Trophoblast cell (in vitro differentiated cells and primary cell): ENCODE results near the gene PTN.

Source experiments
- DNase-seq, 2 donors: peaks; one replicate each; pipeline ENCODE4 v3.0.0-alpha.2; 2016
- H2AFZ ChIP-seq: 2 replicates; pipeline ENCODE4 v1.6.1; 2013; ENCODE audit warnings: low read length, moderate library complexity, mild to moderate bottlenecking; ENCODE audit not compliant: insufficient read depth, poor library complexity
- H2AK5ac ChIP-seq: 2 replicates; pipeline ENCODE4 v1.6.1; 2013; ENCODE audit warnings: mild to moderate bottlenecking, low read length
- H2BK120ac ChIP-seq: 2 replicates; pipeline ENCODE4 v1.6.1; 2013; ENCODE audit warnings: low read length, mild to moderate bottlenecking, moderate library complexity; ENCODE audit not compliant: insufficient read depth, poor library complexity
- H2BK12ac ChIP-seq: 2 replicates; pipeline ENCODE4 v1.6.1; 2013; ENCODE audit warnings: mild to moderate bottlenecking, low read length, moderate library complexity
- H2BK5ac ChIP-seq: 2 replicates; pipeline ENCODE4 v1.6.1; 2013; ENCODE audit warnings: low read length, low read depth, moderate library complexity, mild to moderate bottlenecking; ENCODE audit not compliant: poor library complexity
- H3K14ac ChIP-seq: 2 replicates; pipeline ENCODE4 v1.6.1; 2013; ENCODE audit warnings: mild to moderate bottlenecking, low read length
- H3K18ac ChIP-seq: 2 replicates; pipeline ENCODE4 v1.6.1; 2013; ENCODE audit warnings: mild to moderate bottlenecking, low read length
- H3K23ac ChIP-seq: 2 replicates; pipeline ENCODE4 v1.6.1; 2013; ENCODE audit warnings: low read length
- H3K27ac ChIP-seq: 2 replicates; pipeline ENCODE4 v1.5.1; 2013; ENCODE audit warnings: low read depth, mild to moderate bottlenecking, inconsistent platforms, low read length, moderate library complexity
- H3K27me3 ChIP-seq: 2 replicates; pipeline ENCODE4 v1.6.1; 2013; ENCODE audit warnings: inconsistent platforms, mild to moderate bottlenecking, low read length, moderate library complexity; ENCODE audit not compliant: insufficient read depth
- H3K36me3 ChIP-seq, 2 experiments: 1 replicate in 1 of 2; 2 replicates in 1 of 2; pipeline ENCODE4 v1.6.1; 2013; ENCODE audit warnings: low read length in 2 of 2, mild to moderate bottlenecking in 2 of 2, moderate library complexity in 1 of 2; ENCODE audit not compliant: insufficient read depth in 2 of 2, control insufficient read depth in 1 of 2
- H3K4ac ChIP-seq: 2 replicates; pipeline ENCODE4 v1.6.1; 2013; ENCODE audit warnings: low read depth, mild to moderate bottlenecking, low read length, moderate library complexity
- H3K4me1 ChIP-seq, 2 experiments: 1 replicate in 1 of 2; 2 replicates in 1 of 2; pipeline ENCODE4 v1.6.1; 2013; ENCODE audit warnings: low read length in 2 of 2, mild to moderate bottlenecking in 2 of 2, moderate library complexity in 1 of 2; ENCODE audit not compliant: insufficient read depth in 2 of 2, control insufficient read depth in 1 of 2
- H3K4me2 ChIP-seq: 2 replicates; pipeline ENCODE4 v1.6.1; 2013; ENCODE audit warnings: inconsistent platforms, mild to moderate bottlenecking, low read length, moderate library complexity
- H3K4me3 ChIP-seq: 2 replicates; pipeline ENCODE4 v1.5.1; 2013; ENCODE audit warnings: mild to moderate bottlenecking, low read depth, low read length, inconsistent platforms
- H3K79me1 ChIP-seq: one replicate; pipeline ENCODE4 v1.6.1; 2013; ENCODE audit warnings: low read length
- H3K79me2 ChIP-seq: 2 replicates; pipeline ENCODE4 v1.6.1; 2013; ENCODE audit warnings: low read length, mild to moderate bottlenecking; ENCODE audit not compliant: control insufficient read depth, insufficient read depth, poor library complexity
- H3K9ac ChIP-seq: 2 replicates; pipeline ENCODE4 v1.6.1; 2013; ENCODE audit warnings: mild to moderate bottlenecking, low read length
- H3K9me3 ChIP-seq: 2 replicates; pipeline ENCODE4 v1.6.1; 2013; ENCODE audit warnings: low read depth, mild to moderate bottlenecking, control low read depth, inconsistent platforms, low read length; ENCODE audit not compliant: insufficient read depth
- H4K12ac ChIP-seq: 2 replicates; pipeline ENCODE4 v1.6.1; 2013; ENCODE audit warnings: low read depth, mild to moderate bottlenecking, low read length, moderate library complexity
- H4K8ac ChIP-seq: 2 replicates; pipeline ENCODE4 v1.6.1; 2013; ENCODE audit warnings: low read depth, mild to moderate bottlenecking, low read length, moderate library complexity
- H4K91ac ChIP-seq: one replicate; pipeline ENCODE4 v1.6.1; 2013; ENCODE audit warnings: low read depth, mild to moderate bottlenecking, low read length, moderate library complexity
- WGBS: extraction: QIAGEN DNeasy Blood & Tissue Kit; methylation state at CpG from one replicate; pipeline ENCODE4 v1.1.7; 2013; ENCODE audit warnings: missing lambda C conversion rate; ENCODE audit not compliant: insufficient read length, insufficient coverage; ENCODE audit errors: extremely low coverage; 5-methylcytosine and 5-hydroxymethylcytosine counted together

PTN gene

GRCh38 chr7:137363683-137364082, 20.1 kb upstream of the PTN start:
- H2BK12ac ChIP-seq, result no peak overlapping the region
- DNase-seq, result no peak
- H2AK5ac ChIP-seq, result no peak overlapping the region
- no peak overlapping the region for H3K4me2 ChIP-seq
- H2BK5ac ChIP-seq, result no peak overlapping the region
- no peak overlapping the region for H3K23ac ChIP-seq
- no peaks in the 10 kb centered on the region for H3K4me1 ChIP-seq
- no peak overlapping the region for H3K27ac ChIP-seq
- H2BK120ac ChIP-seq, result no peak overlapping the region
- no peak overlapping the region for H4K91ac ChIP-seq
- H4K8ac ChIP-seq, result no peak overlapping the region
- no peak overlapping the region for H2AFZ ChIP-seq
- H3K4me3 ChIP-seq, result no peak overlapping the region
- H3K79me2 ChIP-seq, result no peaks in the 10 kb centered on the region
- H3K14ac ChIP-seq, result no peak overlapping the region
- no peak overlapping the region for H3K18ac ChIP-seq
- no peak overlapping the region for H3K4ac ChIP-seq
- no peaks in the 10 kb centered on the region for H3K79me1 ChIP-seq
- H3K36me3 ChIP-seq, result no peaks in the 10 kb centered on the region
- H3K9ac ChIP-seq, result no peak overlapping the region
- no CpG with 5 or more reads among the region's 6 CpGs for WGBS
- H3K27me3 ChIP-seq, result no peaks in the 10 kb centered on the region
- peaks cover 6% of the 10 kb centered on the region for H3K9me3 ChIP-seq
- H4K12ac ChIP-seq, result no peak overlapping the region

- Histone ChIP-seq H2AK5ac (no peak overlapping the region), H3K14ac (no peak overlapping the region), H2BK5ac (no peak overlapping the region), H2AFZ (no peak overlapping the region), H2BK120ac (no peak overlapping the region), H3K27me3 (no peaks in the 10 kb centered on the region), H3K36me3 (no peaks in the 10 kb centered on the region), H3K18ac (no peak overlapping the region), H3K4me2 (no peak overlapping the region), H3K4me3 (no peak overlapping the region), H4K8ac (no peak overlapping the region), H3K9ac (no peak overlapping the region), H3K79me1 (no peaks in the 10 kb centered on the region), H3K79me2 (no peaks in the 10 kb centered on the region), H4K12ac (no peak overlapping the region), H3K27ac (no peak overlapping the region), H3K23ac (no peak overlapping the region), H3K4ac (no peak overlapping the region), H2BK12ac (no peak overlapping the region), H3K4me1 (no peaks in the 10 kb centered on the region), H3K9me3 (peaks cover 8% of the 10 kb centered on the region), H4K91ac (no peak overlapping the region)
- no peak for DNase-seq
- 67% methylated on average over 1 of the region's 1 CpG for WGBS
Observed at GRCh38 chr7:137360087-137360679, 16.6 kb upstream of the PTN start.

GRCh38 chr7:137354961-137355360, 11.4 kb upstream of the PTN start:
- no peak overlapping the region for H2AFZ ChIP-seq
- no peaks in the 10 kb centered on the region for H3K79me1 ChIP-seq
- no peak overlapping the region for H3K18ac ChIP-seq
- no peak overlapping the region for H3K4me3 ChIP-seq
- no peak overlapping the region for H2AK5ac ChIP-seq
- H2BK5ac ChIP-seq, result no peak overlapping the region
- H3K36me3 ChIP-seq, result no peaks in the 10 kb centered on the region
- H3K4ac ChIP-seq, result no peak overlapping the region
- no peak overlapping the region for H3K14ac ChIP-seq
- no peak overlapping the region for H3K27ac ChIP-seq
- H4K8ac ChIP-seq, result no peak overlapping the region
- no peaks in the 10 kb centered on the region for H3K4me1 ChIP-seq
- H4K12ac ChIP-seq, result no peak overlapping the region
- H2BK12ac ChIP-seq, result no peak overlapping the region
- H3K9ac ChIP-seq, result no peak overlapping the region
- H3K4me2 ChIP-seq, result no peak overlapping the region
- peaks cover 2% of the 10 kb centered on the region for H3K9me3 ChIP-seq
- no peak for DNase-seq
- H2BK120ac ChIP-seq, result no peak overlapping the region
- no peak overlapping the region for H3K23ac ChIP-seq
- H4K91ac ChIP-seq, result no peak overlapping the region
- H3K27me3 ChIP-seq, result no peaks in the 10 kb centered on the region
- no peaks in the 10 kb centered on the region for H3K79me2 ChIP-seq

GRCh38 chr7:137354396-137354795, 10.9 kb upstream of the PTN start:
- Histone ChIP-seq H3K27me3 (no peaks in the 10 kb centered on the region), H3K9me3 (peaks cover 2% of the 10 kb centered on the region), H3K9ac (no peak overlapping the region), H3K14ac (no peak overlapping the region), H3K4me2 (no peak overlapping the region), H2AK5ac (no peak overlapping the region), H3K36me3 (no peaks in the 10 kb centered on the region), H4K12ac (no peak overlapping the region), H2AFZ (no peak overlapping the region), H3K23ac (no peak overlapping the region), H2BK12ac (no peak overlapping the region), H3K18ac (no peak overlapping the region), H2BK5ac (no peak overlapping the region), H2BK120ac (no peak overlapping the region), H4K91ac (no peak overlapping the region), H3K79me1 (no peaks in the 10 kb centered on the region), H3K4me3 (no peak overlapping the region), H3K79me2 (no peaks in the 10 kb centered on the region), H3K27ac (no peak overlapping the region), H3K4ac (no peak overlapping the region), H4K8ac (no peak overlapping the region), H3K4me1 (no peaks in the 10 kb centered on the region)
- no CpG with 5 or more reads among the region's 5 CpGs for WGBS
- DNase-seq, result no peak
